SK-N-SH treated with all-trans-retinoic acid at 6 μM for 48 hours (cell line): ENCODE data around the gene HSPA4.

Source experiments
- ATAC-seq: fragments of 200-7000 bp; cut with Tn5 transposase; 3 replicates; pipeline ENCODE4 v1.9.1; 2020; ENCODE audit warnings: mild to moderate bottlenecking, moderate library complexity
- ARNTL ChIP-seq: fragments of 450-650 bp; formaldehyde crosslinking; IDR thresholded peaks from 2 replicates; pipeline ENCODE4 v1.5.0; 2020; ENCODE audit warnings: low read depth, mild to moderate bottlenecking, moderate library complexity, borderline replicate concordance
- CSDC2 ChIP-seq: fragments of 250-450 bp; sonication (Bioruptor Pico); IDR thresholded peaks from 2 replicates; pipeline ENCODE4 v1.5.0; 2020; ENCODE audit warnings: mild to moderate bottlenecking, moderate library complexity
- ESRRG ChIP-seq: fragments of 250-450 bp; sonication (Bioruptor Pico); IDR thresholded peaks from 2 replicates; pipeline ENCODE4 v1.6.1; 2021; ENCODE audit warnings: mild to moderate bottlenecking
- GLIS3 ChIP-seq: fragments of 250-450 bp; sonication (Bioruptor Pico); IDR thresholded peaks from 2 replicates; pipeline ENCODE4 v1.5.0; 2020; ENCODE audit warnings: mild to moderate bottlenecking, moderate library complexity
- ISL1 ChIP-seq: fragments of 250-450 bp; sonication (Bioruptor Pico); IDR thresholded peaks from 2 replicates; pipeline ENCODE4 v2.1.2; 2022; ENCODE audit warnings: mild to moderate bottlenecking, moderate library complexity
- OSR1 ChIP-seq: fragments of 250-450 bp; sonication (Bioruptor Pico); IDR thresholded peaks from 2 replicates; pipeline ENCODE4 v1.8.0; 2022; ENCODE audit warnings: moderate library complexity, mild to moderate bottlenecking, inconsistent platforms
- PPARA ChIP-seq: fragments of 250-450 bp; sonication (Bioruptor Pico); IDR thresholded peaks from 2 replicates; pipeline ENCODE4 v1.5.0; 2020; ENCODE audit warnings: mild to moderate bottlenecking, borderline replicate concordance
- RARB ChIP-seq: fragments of 250-450 bp; sonication (Bioruptor Pico); IDR thresholded peaks from 2 replicates; pipeline ENCODE4 v1.8.0; 2021; ENCODE audit warnings: mild to moderate bottlenecking, moderate library complexity
- SNAI2 ChIP-seq: fragments of 250-450 bp; sonication (Bioruptor Pico); IDR thresholded peaks from 2 replicates; pipeline ENCODE4 v1.5.0; 2020; ENCODE audit warnings: mild to moderate bottlenecking, moderate library complexity
- TCF4 ChIP-seq: fragments of 250-450 bp; sonication (Bioruptor Pico); IDR thresholded peaks from 2 replicates; pipeline ENCODE4 v1.8.0; 2021; ENCODE audit warnings: mild to moderate bottlenecking, moderate library complexity, borderline replicate concordance
- TOX ChIP-seq: fragments of 250-450 bp; sonication (Bioruptor Pico); IDR thresholded peaks from 2 replicates; pipeline ENCODE4 v1.8.0; 2021; ENCODE audit warnings: mild to moderate bottlenecking, moderate library complexity, borderline replicate concordance
- ZC3H10 ChIP-seq: fragments of 250-450 bp; sonication (Bioruptor Pico); IDR thresholded peaks from 2 replicates; pipeline ENCODE4 v1.5.1; 2021; ENCODE audit warnings: mild to moderate bottlenecking, moderate library complexity
- ZFP3 ChIP-seq: fragments of 250-450 bp; sonication (Bioruptor Pico); IDR thresholded peaks from 2 replicates; pipeline ENCODE4 v1.5.0; 2020; ENCODE audit warnings: mild to moderate bottlenecking, moderate library complexity
- ZFP30 ChIP-seq: fragments of 450-650 bp; formaldehyde crosslinking; IDR thresholded peaks from 2 replicates; pipeline ENCODE4 v1.5.0; 2022; ENCODE audit warnings: mild to moderate bottlenecking, moderate library complexity
- ZNF565 ChIP-seq: fragments of 450-650 bp; formaldehyde crosslinking; conservative IDR thresholded peaks from 2 replicates; pipeline ENCODE4 v1.5.0; 2020; ENCODE audit warnings: low read depth, mild to moderate bottlenecking, moderate library complexity
- ZNF8 ChIP-seq: fragments of 450-650 bp; formaldehyde crosslinking; IDR thresholded peaks from 2 replicates; pipeline ENCODE4 v1.5.0; 2020; ENCODE audit warnings: mild to moderate bottlenecking, moderate library complexity
- TF ChIP-seq, protein P1 (sequence below): fragments of 250-450 bp; sonication (Bioruptor Pico); IDR thresholded peaks from 2 replicates; pipeline ENCODE4 v1.5.1; 2021; ENCODE audit warnings: mild to moderate bottlenecking, moderate library complexity
- TF ChIP-seq, protein P2 (sequence below): fragments of 250-450 bp; sonication (Bioruptor Pico); IDR thresholded peaks from 2 replicates; pipeline ENCODE4 v1.8.0; 2021; ENCODE audit warnings: low read depth, mild to moderate bottlenecking, moderate library complexity, borderline replicate concordance
- TF ChIP-seq, protein P3 (sequence below): fragments of 250-450 bp; sonication (Bioruptor Pico); IDR thresholded peaks from 2 replicates; pipeline ENCODE4 v1.8.0; 2020; ENCODE audit warnings: mild to moderate bottlenecking, moderate library complexity, borderline replicate concordance
- TF ChIP-seq, protein P4 (sequence below): fragments of 250-450 bp; sonication (Bioruptor Pico); IDR thresholded peaks from 2 replicates; pipeline ENCODE4 v1.5.1; 2020; ENCODE audit warnings: low read depth, mild to moderate bottlenecking, moderate library complexity
- TF ChIP-seq, protein P5 (sequence below): fragments of 250-450 bp; sonication (Bioruptor Pico); IDR thresholded peaks from 2 replicates; pipeline ENCODE4 v1.5.0; 2020; ENCODE audit warnings: mild to moderate bottlenecking, moderate library complexity

HSPA4 gene

DNA sequence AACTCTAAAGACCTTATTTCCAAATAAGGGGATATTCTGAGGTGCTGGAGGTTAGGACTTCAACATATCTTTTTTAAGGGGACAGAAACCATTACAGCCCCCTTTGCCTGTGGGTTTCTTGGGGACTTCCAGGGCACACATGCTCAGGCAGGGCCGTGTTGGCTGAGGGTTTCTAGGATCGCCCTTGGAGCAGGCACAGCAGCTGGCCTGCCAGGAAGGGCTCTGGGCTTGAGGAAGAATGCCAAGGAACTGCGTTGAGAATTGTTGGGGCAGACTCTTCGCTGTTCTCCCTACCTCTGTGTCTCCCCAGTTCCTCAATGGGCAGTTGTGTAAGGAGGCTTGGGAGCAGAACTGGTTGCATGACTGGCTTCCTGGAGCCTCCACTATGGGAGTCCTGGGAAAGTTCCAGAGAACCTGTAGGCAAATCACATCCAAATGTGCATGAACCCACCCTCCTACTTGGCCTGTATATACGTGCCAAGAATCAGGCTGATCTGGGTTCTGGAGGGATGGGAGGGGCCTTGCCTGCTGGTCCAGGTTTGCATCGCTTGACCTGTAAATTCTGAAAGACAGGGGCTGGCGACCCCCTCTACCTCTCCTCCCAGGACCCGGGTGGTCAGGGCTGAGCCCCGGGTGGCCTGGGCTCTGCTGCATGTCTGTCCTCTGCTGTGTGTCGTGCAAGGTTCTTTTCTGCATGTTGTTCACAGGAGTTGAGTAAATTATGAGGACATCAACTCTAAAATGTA is 65.5 kb downstream of the HSPA4 start:
- ATAC-seq: no peak
- no peak for TF ChIP-seq SNAI2 (CRISPR knock-in tag)
- TF ChIP-seq, protein P1, sequence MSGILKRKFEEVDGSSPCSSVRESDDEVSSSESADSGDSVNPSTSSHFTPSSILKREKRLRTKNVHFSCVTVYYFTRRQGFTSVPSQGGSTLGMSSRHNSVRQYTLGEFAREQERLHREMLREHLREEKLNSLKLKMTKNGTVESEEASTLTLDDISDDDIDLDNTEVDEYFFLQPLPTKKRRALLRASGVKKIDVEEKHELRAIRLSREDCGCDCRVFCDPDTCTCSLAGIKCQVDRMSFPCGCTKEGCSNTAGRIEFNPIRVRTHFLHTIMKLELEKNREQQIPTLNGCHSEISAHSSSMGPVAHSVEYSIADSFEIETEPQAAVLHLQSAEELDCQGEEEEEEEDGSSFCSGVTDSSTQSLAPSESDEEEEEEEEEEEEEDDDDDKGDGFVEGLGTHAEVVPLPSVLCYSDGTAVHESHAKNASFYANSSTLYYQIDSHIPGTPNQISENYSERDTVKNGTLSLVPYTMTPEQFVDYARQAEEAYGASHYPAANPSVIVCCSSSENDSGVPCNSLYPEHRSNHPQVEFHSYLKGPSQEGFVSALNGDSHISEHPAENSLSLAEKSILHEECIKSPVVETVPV: no peak
- TF ChIP-seq, protein P2, sequence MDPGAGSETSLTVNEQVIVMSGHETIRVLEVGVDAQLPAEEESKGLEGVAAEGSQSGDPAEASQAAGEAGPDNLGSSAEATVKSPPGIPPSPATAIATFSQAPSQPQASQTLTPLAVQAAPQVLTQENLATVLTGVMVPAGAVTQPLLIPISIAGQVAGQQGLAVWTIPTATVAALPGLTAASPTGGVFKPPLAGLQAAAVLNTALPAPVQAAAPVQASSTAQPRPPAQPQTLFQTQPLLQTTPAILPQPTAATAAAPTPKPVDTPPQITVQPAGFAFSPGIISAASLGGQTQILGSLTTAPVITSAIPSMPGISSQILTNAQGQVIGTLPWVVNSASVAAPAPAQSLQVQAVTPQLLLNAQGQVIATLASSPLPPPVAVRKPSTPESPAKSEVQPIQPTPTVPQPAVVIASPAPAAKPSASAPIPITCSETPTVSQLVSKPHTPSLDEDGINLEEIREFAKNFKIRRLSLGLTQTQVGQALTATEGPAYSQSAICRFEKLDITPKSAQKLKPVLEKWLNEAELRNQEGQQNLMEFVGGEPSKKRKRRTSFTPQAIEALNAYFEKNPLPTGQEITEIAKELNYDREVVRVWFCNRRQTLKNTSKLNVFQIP (CRISPR knock-in tag): no peak
- TF ChIP-seq ZNF8 (CRISPR knock-in tag): no peak
- no peak for TF ChIP-seq ZC3H10 (CRISPR knock-in tag)
- no peak for TF ChIP-seq ESRRG (CRISPR knock-in tag)
- TF ChIP-seq GLIS3 (CRISPR knock-in tag): no peak
- no peak for TF ChIP-seq TCF4 (CRISPR knock-in tag)
- no peak for TF ChIP-seq ZFP3
- TF ChIP-seq, protein P3, sequence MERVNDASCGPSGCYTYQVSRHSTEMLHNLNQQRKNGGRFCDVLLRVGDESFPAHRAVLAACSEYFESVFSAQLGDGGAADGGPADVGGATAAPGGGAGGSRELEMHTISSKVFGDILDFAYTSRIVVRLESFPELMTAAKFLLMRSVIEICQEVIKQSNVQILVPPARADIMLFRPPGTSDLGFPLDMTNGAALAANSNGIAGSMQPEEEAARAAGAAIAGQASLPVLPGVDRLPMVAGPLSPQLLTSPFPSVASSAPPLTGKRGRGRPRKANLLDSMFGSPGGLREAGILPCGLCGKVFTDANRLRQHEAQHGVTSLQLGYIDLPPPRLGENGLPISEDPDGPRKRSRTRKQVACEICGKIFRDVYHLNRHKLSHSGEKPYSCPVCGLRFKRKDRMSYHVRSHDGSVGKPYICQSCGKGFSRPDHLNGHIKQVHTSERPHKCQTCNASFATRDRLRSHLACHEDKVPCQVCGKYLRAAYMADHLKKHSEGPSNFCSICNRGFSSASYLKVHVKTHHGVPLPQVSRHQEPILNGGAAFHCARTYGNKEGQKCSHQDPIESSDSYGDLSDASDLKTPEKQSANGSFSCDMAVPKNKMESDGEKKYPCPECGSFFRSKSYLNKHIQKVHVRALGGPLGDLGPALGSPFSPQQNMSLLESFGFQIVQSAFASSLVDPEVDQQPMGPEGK (CRISPR knock-in tag): no peak
- TF ChIP-seq, protein P4, sequence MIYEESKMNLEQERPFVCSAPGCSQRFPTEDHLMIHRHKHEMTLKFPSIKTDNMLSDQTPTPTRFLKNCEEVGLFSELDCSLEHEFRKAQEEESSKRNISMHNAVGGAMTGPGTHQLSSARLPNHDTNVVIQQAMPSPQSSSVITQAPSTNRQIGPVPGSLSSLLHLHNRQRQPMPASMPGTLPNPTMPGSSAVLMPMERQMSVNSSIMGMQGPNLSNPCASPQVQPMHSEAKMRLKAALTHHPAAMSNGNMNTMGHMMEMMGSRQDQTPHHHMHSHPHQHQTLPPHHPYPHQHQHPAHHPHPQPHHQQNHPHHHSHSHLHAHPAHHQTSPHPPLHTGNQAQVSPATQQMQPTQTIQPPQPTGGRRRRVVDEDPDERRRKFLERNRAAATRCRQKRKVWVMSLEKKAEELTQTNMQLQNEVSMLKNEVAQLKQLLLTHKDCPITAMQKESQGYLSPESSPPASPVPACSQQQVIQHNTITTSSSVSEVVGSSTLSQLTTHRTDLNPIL (CRISPR knock-in tag): no peak
- no peak for TF ChIP-seq TOX (CRISPR knock-in tag)
- TF ChIP-seq ISL1: no peak
- no peak for TF ChIP-seq ZNF565 (CRISPR knock-in tag)
- no peak for TF ChIP-seq PPARA (CRISPR knock-in tag)
- no peak for TF ChIP-seq CSDC2 (CRISPR knock-in tag)
- no peak for TF ChIP-seq ARNTL (CRISPR knock-in tag)

DNA sequence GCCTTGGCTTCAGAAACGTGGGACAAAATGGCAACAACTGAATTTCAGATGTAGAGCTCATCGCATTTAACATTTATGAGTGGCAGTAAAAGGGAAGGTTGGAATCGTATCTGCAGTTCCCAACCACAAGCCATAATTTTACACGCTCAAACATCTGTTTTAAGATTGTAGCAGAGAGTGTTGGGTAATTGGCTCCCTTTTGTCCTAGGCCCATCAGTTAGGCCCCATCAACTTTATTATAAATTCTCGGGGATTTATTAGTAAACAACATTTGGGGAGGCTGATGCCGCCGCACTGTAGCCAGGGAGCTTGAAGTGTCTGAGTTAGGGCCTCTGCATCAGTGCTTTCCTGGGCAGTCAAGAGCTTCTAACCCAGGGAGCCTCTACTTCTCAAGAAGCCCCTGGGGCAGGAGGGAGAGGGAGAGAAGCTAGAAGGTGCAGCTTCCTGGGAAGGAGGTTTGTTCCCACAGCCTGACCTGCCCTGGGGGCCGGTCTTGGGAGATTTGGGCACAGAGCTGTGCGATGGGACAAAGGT is 66.2 kb downstream of the HSPA4 start:
- TF ChIP-seq TCF4 (CRISPR knock-in tag): no peak
- no peak for TF ChIP-seq CSDC2 (CRISPR knock-in tag)
- TF ChIP-seq OSR1 (CRISPR knock-in tag): no peak
- TF ChIP-seq, protein P2 (CRISPR knock-in tag): no peak
- no peak for TF ChIP-seq ESRRG (CRISPR knock-in tag)
- TF ChIP-seq, protein P5, sequence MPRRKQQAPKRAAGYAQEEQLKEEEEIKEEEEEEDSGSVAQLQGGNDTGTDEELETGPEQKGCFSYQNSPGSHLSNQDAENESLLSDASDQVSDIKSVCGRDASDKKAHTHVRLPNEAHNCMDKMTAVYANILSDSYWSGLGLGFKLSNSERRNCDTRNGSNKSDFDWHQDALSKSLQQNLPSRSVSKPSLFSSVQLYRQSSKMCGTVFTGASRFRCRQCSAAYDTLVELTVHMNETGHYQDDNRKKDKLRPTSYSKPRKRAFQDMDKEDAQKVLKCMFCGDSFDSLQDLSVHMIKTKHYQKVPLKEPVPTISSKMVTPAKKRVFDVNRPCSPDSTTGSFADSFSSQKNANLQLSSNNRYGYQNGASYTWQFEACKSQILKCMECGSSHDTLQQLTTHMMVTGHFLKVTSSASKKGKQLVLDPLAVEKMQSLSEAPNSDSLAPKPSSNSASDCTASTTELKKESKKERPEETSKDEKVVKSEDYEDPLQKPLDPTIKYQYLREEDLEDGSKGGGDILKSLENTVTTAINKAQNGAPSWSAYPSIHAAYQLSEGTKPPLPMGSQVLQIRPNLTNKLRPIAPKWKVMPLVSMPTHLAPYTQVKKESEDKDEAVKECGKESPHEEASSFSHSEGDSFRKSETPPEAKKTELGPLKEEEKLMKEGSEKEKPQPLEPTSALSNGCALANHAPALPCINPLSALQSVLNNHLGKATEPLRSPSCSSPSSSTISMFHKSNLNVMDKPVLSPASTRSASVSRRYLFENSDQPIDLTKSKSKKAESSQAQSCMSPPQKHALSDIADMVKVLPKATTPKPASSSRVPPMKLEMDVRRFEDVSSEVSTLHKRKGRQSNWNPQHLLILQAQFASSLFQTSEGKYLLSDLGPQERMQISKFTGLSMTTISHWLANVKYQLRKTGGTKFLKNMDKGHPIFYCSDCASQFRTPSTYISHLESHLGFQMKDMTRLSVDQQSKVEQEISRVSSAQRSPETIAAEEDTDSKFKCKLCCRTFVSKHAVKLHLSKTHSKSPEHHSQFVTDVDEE (CRISPR knock-in tag): no peak
- TF ChIP-seq RARB (CRISPR knock-in tag): no peak
- no peak for TF ChIP-seq ZNF565 (CRISPR knock-in tag)
- no peak for TF ChIP-seq ZFP30
- ATAC-seq: no peak
